ENCODE measurements around the gene MYO18B.

DNA sequence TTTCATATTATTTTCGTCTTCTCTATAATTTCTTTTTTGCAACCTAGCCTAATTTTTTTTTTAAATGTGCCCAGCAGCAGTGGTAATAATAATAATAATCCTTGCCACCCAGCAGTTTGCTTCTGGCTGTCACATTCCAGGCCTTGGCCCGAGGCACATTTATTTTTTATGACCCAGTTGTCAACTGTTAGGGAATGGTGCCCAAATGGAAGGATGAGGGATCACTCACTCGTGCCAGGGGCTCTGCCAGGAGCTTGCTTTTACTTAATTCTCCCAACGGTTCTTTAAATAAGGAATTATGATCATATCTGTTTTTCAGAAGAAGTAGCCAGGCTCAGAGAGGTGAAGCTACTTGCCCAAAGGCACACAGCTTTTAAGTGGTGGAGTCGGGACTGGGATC is 49.6 kb downstream of the MYO18B start:
- TF ChIP-seq, protein P1, sequence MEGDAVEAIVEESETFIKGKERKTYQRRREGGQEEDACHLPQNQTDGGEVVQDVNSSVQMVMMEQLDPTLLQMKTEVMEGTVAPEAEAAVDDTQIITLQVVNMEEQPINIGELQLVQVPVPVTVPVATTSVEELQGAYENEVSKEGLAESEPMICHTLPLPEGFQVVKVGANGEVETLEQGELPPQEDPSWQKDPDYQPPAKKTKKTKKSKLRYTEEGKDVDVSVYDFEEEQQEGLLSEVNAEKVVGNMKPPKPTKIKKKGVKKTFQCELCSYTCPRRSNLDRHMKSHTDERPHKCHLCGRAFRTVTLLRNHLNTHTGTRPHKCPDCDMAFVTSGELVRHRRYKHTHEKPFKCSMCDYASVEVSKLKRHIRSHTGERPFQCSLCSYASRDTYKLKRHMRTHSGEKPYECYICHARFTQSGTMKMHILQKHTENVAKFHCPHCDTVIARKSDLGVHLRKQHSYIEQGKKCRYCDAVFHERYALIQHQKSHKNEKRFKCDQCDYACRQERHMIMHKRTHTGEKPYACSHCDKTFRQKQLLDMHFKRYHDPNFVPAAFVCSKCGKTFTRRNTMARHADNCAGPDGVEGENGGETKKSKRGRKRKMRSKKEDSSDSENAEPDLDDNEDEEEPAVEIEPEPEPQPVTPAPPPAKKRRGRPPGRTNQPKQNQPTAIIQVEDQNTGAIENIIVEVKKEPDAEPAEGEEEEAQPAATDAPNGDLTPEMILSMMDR (IDR thresholded peaks at IDR 0.05) = no peak
- no peak for TF ChIP-seq POLR2A (IDR thresholded peaks at IDR 0.05)

Measured in right lobe of liver (tissue), 4 donors.